BLaER1 (cell line): ENCODE results near the gene ZNF221.
A peak's percentile ranks its signal among the peaks of the same experiment; 100 is the strongest.

ENCODE experiments used
- H3K27ac ChIP-seq: shearing (Covaris generic); formaldehyde crosslinking; 2 replicates; pipeline ENCODE4 v1.8.1; 2022
- H3K27me3 ChIP-seq: shearing (Covaris generic); formaldehyde crosslinking; 2 replicates; pipeline ENCODE4 v1.8.1; 2022
- H3K36me3 ChIP-seq: shearing (Covaris generic); formaldehyde crosslinking; 2 replicates; pipeline ENCODE4 v1.8.1; 2022
- H3K4me1 ChIP-seq: shearing (Covaris generic); formaldehyde crosslinking; 2 replicates; pipeline ENCODE4 v1.8.1; 2022
- H3K4me2 ChIP-seq: shearing (Covaris generic); formaldehyde crosslinking; 2 replicates; pipeline ENCODE4 v1.8.1; 2022
- H3K4me3 ChIP-seq: shearing (Covaris generic); formaldehyde crosslinking; 2 replicates; pipeline ENCODE4 v1.8.1; 2022
- H3K9ac ChIP-seq: shearing (Covaris generic); formaldehyde crosslinking; 2 replicates; pipeline ENCODE4 v1.8.1; 2022
- H3K9me3 ChIP-seq: shearing (Covaris generic); formaldehyde crosslinking; 2 replicates; pipeline ENCODE4 v1.8.1; 2022
- H4K20me1 ChIP-seq: shearing (Covaris generic); formaldehyde crosslinking; 2 replicates; pipeline ENCODE4 v1.8.1; 2022
- Cebpa-rat ChIP-seq: shearing (Covaris generic); IDR thresholded peaks from 2 replicates; pipeline ENCODE4 v1.8.1; 2022

Gene ZNF221

DNA sequence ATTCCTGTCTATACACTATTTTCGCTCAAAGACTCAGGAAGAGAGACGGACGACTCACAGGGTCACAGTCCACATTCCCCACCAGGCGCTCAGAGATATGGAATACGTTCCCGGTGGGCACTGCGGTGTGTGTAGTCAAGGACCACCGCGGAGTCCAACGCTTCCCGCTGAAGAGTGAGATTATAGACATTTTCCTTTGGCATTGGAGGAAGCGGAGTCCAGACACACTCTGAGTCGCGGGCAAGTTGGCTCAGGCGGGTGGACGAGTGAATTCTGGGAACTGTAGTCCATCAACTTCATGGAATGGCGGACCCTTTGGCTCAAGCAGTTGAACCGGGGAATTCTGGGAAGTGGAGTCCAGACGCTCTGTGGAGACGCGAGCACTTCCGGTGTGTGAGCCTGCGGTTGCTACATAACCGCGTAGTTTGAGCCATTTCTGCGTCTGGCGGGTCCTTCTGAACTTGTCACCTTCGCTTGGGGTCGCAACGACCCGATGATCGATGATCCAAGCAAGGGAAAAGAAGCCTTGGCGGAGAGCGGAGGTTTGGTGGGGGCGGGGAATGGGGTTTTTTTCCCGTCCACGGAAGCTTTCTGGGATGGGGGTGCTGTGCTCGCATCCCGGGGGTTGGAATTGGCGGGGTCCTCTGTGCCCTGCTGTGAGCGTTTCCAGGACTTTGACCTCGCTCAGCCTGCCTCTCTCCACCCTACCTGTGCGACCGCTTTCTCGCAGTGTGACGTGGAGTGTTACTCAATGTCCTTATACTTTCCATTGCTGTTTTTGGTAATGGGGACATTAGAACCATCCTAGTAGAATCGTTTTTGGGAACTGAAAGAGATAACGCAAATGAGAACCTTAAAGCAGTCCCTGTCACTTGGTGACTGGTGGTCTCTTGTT is 51.8 kb downstream of the ZNF221 start, which contains the start of gene ZNF230:
Gene ZNF230, plus strand, starts transcription at position 392 of the 895 bp plus-strand sequence. CDS start 4,122 bp downstream, outside the sequence.
- no peak for TF ChIP-seq Cebpa-rat
- Histone ChIP-seq H4K20me1 (no peaks in the 10 kb centered on the region), H3K9me3 (peaks cover 32% of the 10 kb centered on the region), H3K27ac (peak within 1 kb of the TSS; percentile 75), H3K4me3 (peak within 1 kb of the TSS; percentile 97), H3K27me3 (no peaks in the 10 kb centered on the region), H3K4me1 (peaks cover 18% of the 10 kb centered on the region), H3K36me3 (peaks cover 23% of the 10 kb centered on the region), H3K9ac (peak within 1 kb of the TSS; percentile 86), H3K4me2 (peak within 1 kb of the TSS; percentile 92)

DNA sequence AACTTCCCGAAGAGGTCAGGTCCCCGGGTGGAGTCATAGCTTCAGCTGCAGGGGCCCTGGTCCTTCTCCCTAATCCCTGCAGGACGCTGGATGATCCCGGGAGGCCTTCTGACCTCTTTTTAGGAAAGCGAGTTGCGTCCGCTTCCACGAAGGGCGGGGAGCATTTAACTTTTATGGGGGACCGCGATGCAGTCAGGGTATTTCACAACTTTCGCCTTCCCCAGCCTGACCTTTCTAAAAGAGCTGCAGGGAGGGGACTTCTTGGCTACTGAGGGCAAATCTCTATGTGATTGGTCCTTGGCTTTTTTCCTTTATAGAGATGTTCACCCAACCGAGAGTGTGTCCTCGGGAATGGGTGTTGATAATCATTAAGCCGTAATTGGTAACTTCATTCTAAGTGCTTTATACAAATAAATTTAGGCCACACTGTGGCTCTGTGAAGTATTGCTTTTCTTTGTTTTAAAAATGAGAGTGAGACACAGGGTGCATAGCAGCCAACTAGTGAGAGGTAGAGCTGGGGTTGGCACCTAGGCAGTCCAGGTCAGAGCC is 52.5 kb downstream of the ZNF221 start:
- H3K27ac ChIP-seq: peak overlapping the region; percentile 75
- H3K4me3 ChIP-seq: peak overlapping the region; percentile 97
- TF ChIP-seq Cebpa-rat: peak; percentile 37; the same call in 1 of the 2 replicates
- H3K36me3 ChIP-seq: peaks cover 30% of the 10 kb centered on the region
- H3K4me2 ChIP-seq: peak overlapping the region; percentile 92
- H3K4me1 ChIP-seq: peaks cover 18% of the 10 kb centered on the region
- peaks cover 39% of the 10 kb centered on the region for H3K9me3 ChIP-seq
- peak overlapping the region; percentile 86 for H3K9ac ChIP-seq
- no peaks in the 10 kb centered on the region for H3K27me3 ChIP-seq
- H4K20me1 ChIP-seq: no peaks in the 10 kb centered on the region

DNA sequence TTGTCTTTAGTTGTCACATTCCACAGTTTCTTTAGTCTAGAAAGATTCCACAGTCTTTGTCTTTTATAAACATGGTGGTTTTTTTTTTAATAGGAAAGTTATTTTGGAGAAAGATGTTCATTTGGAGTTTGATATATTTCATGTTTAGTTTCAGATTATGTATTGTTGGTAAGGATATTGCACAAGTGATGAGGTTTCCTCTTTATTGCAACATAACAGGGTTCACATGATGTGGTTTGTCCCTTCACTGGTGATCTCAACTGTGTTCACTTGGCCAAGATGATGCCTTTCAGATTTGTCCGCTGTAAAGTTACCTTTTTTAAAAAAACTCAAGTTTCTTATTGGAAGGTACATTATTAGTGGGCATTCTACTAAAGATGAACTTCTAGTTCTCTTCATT is 54.9 kb downstream of the ZNF221 start:
- Histone ChIP-seq H3K9me3 (peaks cover 63% of the 10 kb centered on the region), H3K4me2 (no peak overlapping the region), H3K27ac (no peak overlapping the region), H3K27me3 (no peaks in the 10 kb centered on the region), H3K4me3 (no peak overlapping the region), H4K20me1 (no peaks in the 10 kb centered on the region), H3K36me3 (peaks cover 54% of the 10 kb centered on the region), H3K9ac (no peak overlapping the region), H3K4me1 (peaks cover 18% of the 10 kb centered on the region)
- TF ChIP-seq Cebpa-rat: peak; percentile 9; the same call in 1 of the 2 replicates

DNA sequence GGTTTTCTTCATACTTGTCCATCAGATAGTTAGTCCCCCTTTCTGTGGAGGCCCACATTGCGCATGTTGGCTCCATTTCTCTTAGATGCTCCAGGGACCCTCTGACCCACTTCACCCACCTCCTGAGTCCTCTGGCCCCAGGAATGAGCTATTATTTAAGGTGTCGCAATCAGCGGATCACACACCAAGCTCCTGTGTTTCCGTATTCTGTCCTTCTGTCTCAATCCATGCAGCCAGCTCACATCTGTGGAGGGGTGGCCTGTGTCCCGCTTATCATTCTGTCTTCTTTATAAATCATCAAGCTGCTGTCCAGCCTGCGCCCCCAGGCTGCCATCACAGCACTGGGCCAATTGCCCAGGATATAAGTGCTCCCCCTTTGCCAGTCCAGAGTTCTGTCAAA is 56.4 kb downstream of the ZNF221 start:
- peak; percentile 39; the same call in 1 of the 2 replicates for TF ChIP-seq Cebpa-rat
- Histone ChIP-seq H3K4me3 (0 out of 2 replicates have a peak overlapping the region, but pooled peaks have one; percentile 15), H4K20me1 (no peaks in the 10 kb centered on the region), H3K36me3 (peaks cover 69% of the 10 kb centered on the region), H3K9ac (no peak overlapping the region), H3K4me2 (no peak overlapping the region), H3K27me3 (no peaks in the 10 kb centered on the region), H3K4me1 (peaks cover 11% of the 10 kb centered on the region), H3K27ac (no peak overlapping the region), H3K9me3 (peaks cover 78% of the 10 kb centered on the region)

DNA sequence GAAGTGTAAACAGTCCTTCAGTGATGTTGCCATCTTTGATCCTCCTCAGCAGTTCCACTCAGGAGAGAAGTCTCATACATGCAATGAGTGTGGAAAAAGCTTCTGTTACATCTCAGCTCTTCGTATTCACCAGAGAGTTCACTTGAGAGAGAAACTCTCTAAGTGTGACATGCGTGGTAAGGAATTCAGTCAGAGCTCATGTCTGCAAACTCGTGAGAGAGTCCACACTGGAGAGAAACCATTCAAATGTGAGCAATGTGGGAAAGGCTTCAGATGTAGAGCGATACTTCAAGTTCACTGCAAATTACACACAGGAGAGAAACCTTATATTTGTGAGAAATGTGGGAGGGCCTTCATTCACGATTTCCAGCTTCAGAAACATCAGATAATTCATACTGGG is 59.4 kb downstream of the ZNF221 start:
- H3K4me2 ChIP-seq: no peak overlapping the region
- no peaks in the 10 kb centered on the region for H3K4me1 ChIP-seq
- no peak for TF ChIP-seq Cebpa-rat
- peaks cover 76% of the 10 kb centered on the region for H3K36me3 ChIP-seq
- no peaks in the 10 kb centered on the region for H3K27me3 ChIP-seq
- H3K9ac ChIP-seq: no peak overlapping the region
- no peak overlapping the region for H3K27ac ChIP-seq
- H3K4me3 ChIP-seq: peak overlapping the region; percentile 44
- H3K9me3 ChIP-seq: peaks cover 100% of the 10 kb centered on the region
- H4K20me1 ChIP-seq: no peaks in the 10 kb centered on the region
